ENCODE data around the gene L1TD1.

- TF ChIP-seq SIRT6 (IDR thresholded peaks at IDR 0.05; ENCODE audit: low read depth, low read length): no peak
- no peak for TF ChIP-seq ZBTB7A (IDR thresholded peaks at IDR 0.05; ENCODE audit: borderline replicate concordance, control insufficient read depth, low read depth, low read length)
- TF ChIP-seq FOXK1 (CRISPR knock-in tag; IDR thresholded peaks at IDR 0.05; ENCODE audit: borderline replicate concordance): no peak
- TF ChIP-seq ZC3H4 (CRISPR knock-in tag; IDR thresholded peaks at IDR 0.05; ENCODE audit: borderline replicate concordance): no peak
- no peak for TF ChIP-seq NBN (IDR thresholded peaks at IDR 0.05; ENCODE audit: low read depth)
- TF ChIP-seq POLR2AphosphoS5 (IDR thresholded peaks at IDR 0.05; ENCODE audit: control insufficient read depth, insufficient read depth, low read depth, low read length): no peak
- TF ChIP-seq SNIP1 (IDR thresholded peaks at IDR 0.05; ENCODE audit: low read depth): no peak
- TF ChIP-seq SIX5 (IDR thresholded peaks at IDR 0.05; ENCODE audit: borderline replicate concordance in 1 of 2, insufficient read depth in 1 of 2, low read depth in 1 of 2, low read length in 2 of 2): no peak
- TF ChIP-seq CREB3 (tag; conservative IDR thresholded peaks at IDR 0.05; ENCODE audit: low read depth): no peak
- TF ChIP-seq TEAD2 (tag; IDR thresholded peaks at IDR 0.05): no peak
- TF ChIP-seq, protein P1, sequence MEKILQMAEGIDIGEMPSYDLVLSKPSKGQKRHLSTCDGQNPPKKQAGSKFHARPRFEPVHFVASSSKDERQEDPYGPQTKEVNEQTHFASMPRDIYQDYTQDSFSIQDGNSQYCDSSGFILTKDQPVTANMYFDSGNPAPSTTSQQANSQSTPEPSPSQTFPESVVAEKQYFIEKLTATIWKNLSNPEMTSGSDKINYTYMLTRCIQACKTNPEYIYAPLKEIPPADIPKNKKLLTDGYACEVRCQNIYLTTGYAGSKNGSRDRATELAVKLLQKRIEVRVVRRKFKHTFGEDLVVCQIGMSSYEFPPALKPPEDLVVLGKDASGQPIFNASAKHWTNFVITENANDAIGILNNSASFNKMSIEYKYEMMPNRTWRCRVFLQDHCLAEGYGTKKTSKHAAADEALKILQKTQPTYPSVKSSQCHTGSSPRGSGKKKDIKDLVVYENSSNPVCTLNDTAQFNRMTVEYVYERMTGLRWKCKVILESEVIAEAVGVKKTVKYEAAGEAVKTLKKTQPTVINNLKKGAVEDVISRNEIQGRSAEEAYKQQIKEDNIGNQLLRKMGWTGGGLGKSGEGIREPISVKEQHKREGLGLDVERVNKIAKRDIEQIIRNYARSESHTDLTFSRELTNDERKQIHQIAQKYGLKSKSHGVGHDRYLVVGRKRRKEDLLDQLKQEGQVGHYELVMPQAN (IDR thresholded peaks at IDR 0.05; ENCODE audit: borderline replicate concordance): no peak
- TF ChIP-seq EP300 (IDR thresholded peaks at IDR 0.05; ENCODE audit: low read length): no peak
- TF ChIP-seq MLLT1 (IDR thresholded peaks at IDR 0.05): no peak
Observed at GRCh38 chr1:62194651-62195544, at the start of gene L1TD1.
